HepG2 (cell line): ENCODE data around the gene ST3GAL2. TPM values are rescaled to one million over a fixed set of nuclear protein-coding genes. Genes with fewer than 3 reads are reported as not detected.

Experiments used
- ATAC-seq: fragments of 200-7000 bp; cut with Tn5 transposase; 3 replicates; pipeline ENCODE4 v1.9.1; 2020; ENCODE audit warnings: mild to moderate bottlenecking, moderate library complexity
- BruUV-seq: library from RNA; stranded (reverse); fragments of 400-500 nt; replicated peaks from 2 replicates; lab custom pipeline; 2021; lab: Mats Ljungman, UMichigan
- CTCF ChIA-PET: fragments of 300-600 bp; formaldehyde crosslinking; extraction: SDS; loops from one replicate; lab custom pipeline; 2021; ENCODE audit warnings: low total read pairs, inconsistent platforms, low intra/inter-chr PET ratio; lab: Yijun Ruan, JAX
- POLR2A ChIA-PET: fragments of 350-600 bp; sonication (Branson Sonifier 250); formaldehyde crosslinking; loops from one replicate; lab custom pipeline; 2020; ENCODE audit warnings: antibody characterized with exemption, inconsistent platforms; lab: Yijun Ruan, JAX
- DNase-seq: peaks from one replicate; pipeline ENCODE4 v3.0.0-alpha.2; 2015; ENCODE audit warnings: low spot score
- FAIRE-seq: peaks from 3 replicates; lab custom pipeline; 2011; peaks lifted over from hg19 to GRCh38; lab: Jason Lieb, UNC
- H2AFZ ChIP-seq: one replicate; pipeline ENCODE4 v1.6.1; 2011; ENCODE audit warnings: low read length, inconsistent platforms
- H3K27ac ChIP-seq: fragments of 300-600 bp; 3 replicates; pipeline ENCODE4 v1.8.0; 2011; ENCODE audit warnings: mixed run types, mild to moderate bottlenecking, mixed read lengths, low read length, inconsistent platforms; ENCODE audit not compliant: insufficient read depth; ENCODE audit errors: extremely low read length
- H3K27me3 ChIP-seq, 2 experiments: fragments of 200-600 bp in 1 of 2; 2 replicates in 1 of 2; 3 replicates in 1 of 2; pipeline versions ENCODE4 v1.6.0 to v1.8.0; 2011; ENCODE audit warnings: low read length in 2 of 2, mild to moderate bottlenecking in 2 of 2, moderate library complexity in 2 of 2, inconsistent platforms in 1 of 2; ENCODE audit not compliant: insufficient read depth in 2 of 2, control insufficient read depth in 1 of 2
- H3K36me3 ChIP-seq, 2 experiments: fragments of 200-600 bp in 1 of 2; replicated peaks in 1 of 2; 2 replicates in 1 of 2; 3 replicates in 1 of 2; pipeline versions ENCODE4 v1.5.1 to v1.8.0; 2011; ENCODE audit warnings: low read length in 2 of 2, inconsistent platforms in 1 of 2; ENCODE audit not compliant: insufficient read depth in 2 of 2, control insufficient read depth in 1 of 2
- H3K4me1 ChIP-seq: 2 replicates; pipeline ENCODE4 v1.5.1; 2012; ENCODE audit warnings: low read length, inconsistent platforms; ENCODE audit not compliant: insufficient read depth
- H3K4me2 ChIP-seq: 2 replicates; pipeline ENCODE4 v1.6.0; 2011; ENCODE audit warnings: low read depth, low read length, inconsistent platforms
- H3K4me3 ChIP-seq, 3 experiments: fragments of 200-600 bp in 1 of 3; sonication (generic), shearing (Covaris generic) in 1 of 3; replicated peaks in 1 of 3; 2 replicates each; pipeline ENCODE4 v1.5.1; 2011 to 2016; ENCODE audit warnings: low read length in 3 of 3, inconsistent platforms in 2 of 3, low read depth in 2 of 3, mild to moderate bottlenecking in 2 of 3, control low read depth in 1 of 3, mixed read lengths in 1 of 3; ENCODE audit not compliant: insufficient read depth in 1 of 3
- H3K79me2 ChIP-seq: one replicate; pipeline ENCODE4 v1.6.1; 2011; ENCODE audit warnings: low read length, inconsistent platforms; ENCODE audit not compliant: insufficient read depth
- H3K9ac ChIP-seq: 2 replicates; pipeline ENCODE4 v1.6.0; 2011; ENCODE audit warnings: mild to moderate bottlenecking, low read depth, low read length, inconsistent platforms; ENCODE audit not compliant: insufficient read depth
- H3K9me3 ChIP-seq: 2 replicates; pipeline ENCODE4 v1.5.1; 2012; ENCODE audit warnings: mild to moderate bottlenecking, low read length
- H4K20me1 ChIP-seq: 2 replicates; pipeline ENCODE4 v1.6.0; 2011; ENCODE audit warnings: inconsistent platforms, mild to moderate bottlenecking, low read length, moderate library complexity; ENCODE audit not compliant: insufficient read depth
- CHD4 ChIP-seq: fragments of 200-600 bp; sonication (generic); IDR thresholded peaks from 2 replicates; pipeline ENCODE4 v1.7.0; 2017; ENCODE audit warnings: mild to moderate bottlenecking, low read length, borderline replicate concordance
- GPN1 ChIP-seq: sonication (generic); formaldehyde crosslinking; IDR thresholded peaks from 2 replicates; pipeline ENCODE4 v1.5.1; 2020; ENCODE audit warnings: missing genetic modification reagents, borderline replicate concordance
- ZMYM3 ChIP-seq: sonication (generic); formaldehyde crosslinking; IDR thresholded peaks from 2 replicates; pipeline ENCODE4 v1.5.1; 2020; ENCODE audit warnings: mild to moderate bottlenecking, missing genetic modification reagents
- ZNF121 ChIP-seq: sonication (generic); formaldehyde crosslinking; IDR thresholded peaks from 2 replicates; pipeline ENCODE4 v1.5.0; 2020; ENCODE audit warnings: mild to moderate bottlenecking, missing genetic modification reagents
- ZNF768 ChIP-seq: sonication (generic); formaldehyde crosslinking; IDR thresholded peaks from 2 replicates; pipeline ENCODE4 v1.4.0; 2020; ENCODE audit warnings: missing genetic modification reagents
- WGBS: methylation state at CpG from one replicate; pipeline ENCODE4 v1.1.6; 2017; ENCODE audit warnings: low lambda C conversion rate; 5-methylcytosine and 5-hydroxymethylcytosine counted together
- in situ Hi-C: cut with HindIII; loops from 2 replicates; pipeline ENCODE4 v1.10.0; 2017; ENCODE audit warnings: low pct_unique_long_range_greater_than_20kb; ENCODE audit not compliant: extremely low pct_ligation_motif_present
- intact Hi-C: fragments of 100-400 bp; cut with micrococcal nuclease; formaldehyde crosslinking; loops from one replicate; pipeline ENCODE4 v1.10.0; 2022; ENCODE audit not compliant: unreplicated experiment
- polyA plus RNA-seq, 8 experiments: library from polyadenylated mRNA; depleted of rRNA in 3 of 8; stranded (reverse) in 7 of 8; unstranded in 1 of 8; fragments of >200 nt; fragmentation: Illumina TruSeq in 4 of 8; extraction: Trizol in 4 of 8; gene quantifications; 2 replicates each; pipeline versions ENCODE4 v1.2.1 to v1.2.3, GENCODE V29; 2011 to 2016; ENCODE audit warnings: low read depth in 4 of 8, missing spikeins in 1 of 8, mixed read lengths in 1 of 8; ENCODE audit not compliant: insufficient read depth in 1 of 8
- total RNA-seq, 5 experiments: library from RNA; depleted of rRNA; stranded (reverse); fragments of >200 nt; fragmentation: Illumina TruSeq; extraction: Trizol; gene quantifications; 2 replicates each; pipeline ENCODE4 v1.2.3, GENCODE V29; 2016; ENCODE audit warnings: low read depth in 1 of 5
- TF ChIP-seq, protein P1 (sequence below): sonication (generic); formaldehyde crosslinking; IDR thresholded peaks from 2 replicates; pipeline ENCODE4 v1.5.0; 2020; ENCODE audit warnings: mild to moderate bottlenecking, missing genetic modification reagents, moderate library complexity

The ST3GAL2 gene
- total and polyA plus RNA-seq, 2 of the 13 experiments (the other 11 are each of a cell fraction or from before 2014, with no cell fraction given), result 16.3 to 24.9 TPM

DNA sequence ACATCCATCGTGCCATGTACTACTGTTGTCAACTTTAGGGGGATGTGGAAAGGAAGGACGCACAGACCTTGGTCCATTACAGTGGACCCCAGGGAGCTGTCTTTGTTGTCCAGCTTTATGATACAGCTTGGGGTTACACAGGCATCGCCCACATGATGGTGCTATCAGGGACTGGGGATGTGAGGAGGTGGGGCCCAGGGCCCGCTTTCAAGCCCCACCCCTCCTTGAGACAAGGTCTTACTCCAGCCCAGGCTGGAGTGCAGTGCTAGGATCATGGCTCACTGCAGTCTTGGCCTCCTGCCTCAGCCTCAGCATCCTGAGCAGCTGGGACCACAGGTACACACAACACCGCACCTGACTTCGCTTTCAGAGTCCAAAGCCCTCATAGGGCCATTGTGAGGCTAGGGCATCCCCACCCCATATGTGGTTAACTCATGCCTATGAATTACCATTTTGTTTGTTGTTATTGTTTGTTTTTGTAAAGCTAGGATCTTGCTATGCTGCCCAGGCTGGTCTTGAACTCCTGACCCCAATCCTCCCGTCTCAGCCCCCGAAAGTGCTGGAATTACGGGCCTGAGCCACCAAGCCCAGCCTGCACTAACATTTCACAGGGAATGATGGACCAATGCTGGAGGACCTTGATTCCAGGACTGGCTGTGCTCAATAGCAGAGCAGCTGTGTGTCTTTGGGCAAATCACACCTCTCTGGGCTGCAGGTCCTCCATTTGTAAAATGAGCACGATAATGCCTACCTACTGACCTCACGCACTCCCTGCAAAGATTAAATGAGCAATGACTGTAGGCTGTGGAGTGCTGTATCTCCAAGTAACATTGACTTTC, 17.2 kb downstream of the ST3GAL2 start:
- BruUV-seq, result no TSS peak
- Histone ChIP-seq H3K27ac (peak overlapping the region; percentile 57), H3K4me3 (no peak overlapping the region), H3K4me1 (peaks cover 90% of the 10 kb centered on the region), H2AFZ (no peak overlapping the region), H3K79me2 (peaks cover 82% of the 10 kb centered on the region), H3K9ac (no peak overlapping the region), H3K4me2 (peak overlapping the region; percentile 23; the same call in 1 of the 2 replicates), H4K20me1 (no peaks in the 10 kb centered on the region; the same call in 1 of the 2 replicates), H3K27me3 (no peaks in the 10 kb centered on the region), H3K9me3 (no peaks in the 10 kb centered on the region), H3K36me3 (peaks cover 5 to 32% of the 10 kb centered on the region in 2 experiments; a peak in 4 of 5 replicates)
- in situ Hi-C loops (no loop called here), intact Hi-C loops (no loop called here)
- FAIRE-seq (no peak), ATAC-seq (no peak), DNase-seq (no peak)
- ChIA-PET CTCF (no interaction called here), POLR2A (interaction anchor here (0.8 to 6.0 kb wide), 5 partner anchors 11 to 41 kb away, joined by 3 to 30 read pairs (median 4); partner anchors contain the start of genes FCSK and ST3GAL2)
- 0 out of 2 replicates have a peak, but pooled peaks have one; percentile 37 for TF ChIP-seq ZMYM3
- TF ChIP-seq, protein P1, sequence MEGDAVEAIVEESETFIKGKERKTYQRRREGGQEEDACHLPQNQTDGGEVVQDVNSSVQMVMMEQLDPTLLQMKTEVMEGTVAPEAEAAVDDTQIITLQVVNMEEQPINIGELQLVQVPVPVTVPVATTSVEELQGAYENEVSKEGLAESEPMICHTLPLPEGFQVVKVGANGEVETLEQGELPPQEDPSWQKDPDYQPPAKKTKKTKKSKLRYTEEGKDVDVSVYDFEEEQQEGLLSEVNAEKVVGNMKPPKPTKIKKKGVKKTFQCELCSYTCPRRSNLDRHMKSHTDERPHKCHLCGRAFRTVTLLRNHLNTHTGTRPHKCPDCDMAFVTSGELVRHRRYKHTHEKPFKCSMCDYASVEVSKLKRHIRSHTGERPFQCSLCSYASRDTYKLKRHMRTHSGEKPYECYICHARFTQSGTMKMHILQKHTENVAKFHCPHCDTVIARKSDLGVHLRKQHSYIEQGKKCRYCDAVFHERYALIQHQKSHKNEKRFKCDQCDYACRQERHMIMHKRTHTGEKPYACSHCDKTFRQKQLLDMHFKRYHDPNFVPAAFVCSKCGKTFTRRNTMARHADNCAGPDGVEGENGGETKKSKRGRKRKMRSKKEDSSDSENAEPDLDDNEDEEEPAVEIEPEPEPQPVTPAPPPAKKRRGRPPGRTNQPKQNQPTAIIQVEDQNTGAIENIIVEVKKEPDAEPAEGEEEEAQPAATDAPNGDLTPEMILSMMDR, result 0 out of 2 replicates have a peak, but pooled peaks have one; percentile 4
- no peak for TF ChIP-seq CHD4
- TF ChIP-seq ZNF121 (CRISPR knock-in tag), result peak; percentile 96
- TF ChIP-seq ZNF768 (CRISPR knock-in tag), result peak; percentile 80
- no peak for TF ChIP-seq GPN1 (CRISPR knock-in tag)
- WGBS, result over 99% methylated on average over 10 of the region's 11 CpGs
